GM19395 (cell line): ENCODE results near the gene ILK.

Source experiments
- ATAC-seq: cut with Tn5 transposase; IDR thresholded peaks from one replicate; pipeline ENCODE4 v1.9.1; 2021; ENCODE audit warnings: mild to moderate bottlenecking, moderate library complexity; ENCODE audit not compliant: unreplicated experiment

The ILK gene

DNA sequence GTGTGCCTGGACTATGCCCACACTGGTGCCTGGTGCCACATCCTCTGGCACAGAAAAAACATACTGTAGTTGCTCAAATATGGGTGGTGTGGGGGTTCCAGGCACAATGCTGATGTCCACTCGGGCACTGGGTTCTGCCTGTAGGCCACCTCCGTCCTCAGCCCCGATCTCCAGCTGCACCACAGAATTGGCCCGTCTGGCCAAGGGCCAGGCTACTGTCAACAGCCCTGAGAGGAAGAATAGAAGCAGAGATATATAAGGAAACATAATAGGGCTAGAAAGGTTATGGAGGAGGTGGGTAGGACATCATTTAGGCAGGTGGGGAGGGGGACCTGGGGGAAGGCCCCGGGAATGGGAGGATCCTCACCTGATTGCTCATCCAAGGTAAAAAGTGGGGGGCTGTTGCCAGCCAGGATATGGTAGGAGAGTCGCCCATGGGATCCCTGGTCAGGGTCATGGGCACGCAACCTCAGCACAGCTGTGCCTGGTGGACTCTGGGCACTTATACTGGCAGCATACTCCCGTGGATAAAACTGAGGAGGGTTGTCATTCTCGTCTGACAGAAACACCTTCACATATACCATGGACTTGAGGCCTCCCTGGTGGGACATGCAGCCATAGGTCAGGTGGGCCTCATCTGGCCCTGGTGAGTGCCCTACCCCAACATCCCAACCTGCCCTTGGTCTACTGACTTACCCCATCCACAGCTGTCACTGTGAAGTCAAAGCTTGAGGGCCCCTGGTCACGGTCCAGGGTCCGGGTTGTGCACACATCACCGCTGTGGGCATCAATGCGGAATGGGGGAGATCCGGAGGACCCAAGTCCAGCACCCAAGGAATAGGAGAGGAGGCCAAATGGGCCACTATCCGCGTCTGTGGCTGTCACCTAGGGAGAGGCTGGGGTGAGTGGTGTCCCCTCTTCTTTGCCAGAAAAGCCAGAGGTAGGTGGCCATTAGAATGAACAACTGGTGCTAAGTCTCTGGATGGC is 30.1 kb downstream of the ILK start:
- no peak for ATAC-seq

GRCh38 chr11:6634534-6634933 is 31.0 kb downstream of the ILK start:
- no peak for ATAC-seq

DNA sequence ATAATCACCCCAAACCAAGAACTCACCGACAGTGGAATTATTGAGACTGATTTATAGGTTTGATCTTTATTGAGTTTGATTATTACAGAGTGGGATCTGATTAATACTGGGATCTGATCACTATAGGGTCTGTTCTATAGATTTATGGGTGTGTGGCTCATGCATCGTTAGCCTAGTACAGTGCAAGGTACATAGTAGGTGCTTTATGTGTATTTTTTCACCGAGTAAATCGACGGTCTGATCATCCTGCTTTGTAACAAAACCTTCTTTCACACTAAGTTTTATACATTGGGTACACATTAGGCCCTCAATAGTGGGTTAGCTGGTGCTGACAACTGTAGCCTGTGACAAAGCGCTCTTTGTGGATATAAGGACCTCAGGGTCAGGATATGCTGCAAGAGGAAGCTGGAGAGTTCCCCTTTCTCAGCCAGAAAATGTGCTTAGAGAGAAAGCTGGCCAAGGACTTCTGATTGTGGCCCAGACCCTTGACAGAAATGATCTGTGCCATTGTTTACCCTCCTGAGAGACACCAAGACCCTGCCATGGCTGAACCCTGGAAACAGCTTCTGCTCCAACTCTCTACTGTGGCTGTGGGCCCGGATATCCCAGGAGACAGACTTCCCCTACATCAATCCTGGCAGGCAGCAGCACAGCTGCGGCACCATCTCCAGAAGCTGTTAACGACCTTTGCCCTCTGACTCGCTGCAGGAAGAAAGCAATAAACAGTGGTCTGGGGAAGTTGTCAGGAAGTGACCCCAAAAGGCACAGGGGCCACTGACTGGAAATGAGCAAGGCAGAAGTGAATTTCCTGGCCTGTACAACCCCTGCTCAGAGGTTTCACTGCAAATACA is 31.7 kb downstream of the ILK start:
- no peak for ATAC-seq

GRCh38 chr11:6636480-6636879 is 32.9 kb downstream of the ILK start:
- ATAC-seq = no peak

- ATAC-seq = no peak
Observed at GRCh38 chr11:6637871-6638270, 34.3 kb downstream of the ILK start.

DNA sequence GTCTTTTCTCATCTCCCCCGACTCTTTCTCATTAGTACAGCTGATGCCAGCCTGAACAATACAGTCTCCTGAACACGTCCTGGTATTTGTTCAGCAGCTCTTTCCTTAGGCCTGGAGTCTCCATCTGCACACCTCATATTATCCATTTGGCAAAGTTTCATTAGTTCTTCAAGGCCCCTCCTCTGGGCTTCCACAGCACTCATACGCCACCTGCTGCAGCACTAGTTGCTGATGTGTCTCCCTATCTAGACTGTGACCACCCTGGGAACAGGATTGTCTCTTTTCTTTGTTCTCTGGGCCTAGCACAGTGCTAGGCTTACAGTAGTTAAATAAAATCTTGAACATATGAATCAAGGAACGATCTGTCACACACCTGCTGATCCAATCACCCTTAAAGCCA is 34.9 kb downstream of the ILK start:
- no peak for ATAC-seq

GRCh38 chr11:6640036-6640984 is 36.7 kb downstream of the ILK start:
- ATAC-seq = no peak

DNA sequence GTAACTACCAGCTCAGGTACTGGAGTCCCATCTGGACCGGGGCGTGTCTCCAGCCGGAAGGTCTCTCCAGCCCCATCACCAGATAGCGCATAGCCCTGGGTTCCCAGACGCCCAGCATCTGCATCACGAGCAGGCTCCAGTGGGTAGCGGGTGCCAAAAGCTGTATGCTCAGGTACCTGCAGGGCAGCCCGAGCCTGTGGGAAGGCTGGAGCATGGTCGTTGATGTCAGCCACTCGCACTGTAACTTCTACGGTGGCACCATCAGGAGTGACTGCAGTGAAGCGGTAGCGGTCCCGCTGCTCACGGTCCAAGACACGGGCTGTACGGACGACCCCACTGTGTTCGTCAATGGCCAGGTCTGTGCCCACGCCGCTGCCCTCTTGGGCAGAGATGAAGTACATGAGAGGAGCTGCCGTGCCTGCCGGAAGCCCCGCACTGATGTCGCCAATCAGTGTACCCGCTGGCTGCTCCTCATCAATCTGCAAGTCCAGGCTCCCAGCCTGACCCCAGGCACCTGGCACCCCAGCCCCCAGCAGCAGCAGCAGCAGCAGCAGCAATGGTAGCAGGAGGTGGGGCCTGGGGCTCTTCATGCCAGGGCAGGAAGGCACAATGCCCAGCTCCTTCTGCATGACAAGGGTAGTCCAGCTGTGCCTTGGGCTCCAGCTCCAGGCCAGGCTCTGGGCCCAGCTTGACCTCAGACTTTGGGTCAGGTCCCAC is 37.6 kb downstream of the ILK start:
- no peak for ATAC-seq

- ATAC-seq = no peak
Observed at GRCh38 chr11:6642957-6643356, 39.4 kb downstream of the ILK start.

DNA sequence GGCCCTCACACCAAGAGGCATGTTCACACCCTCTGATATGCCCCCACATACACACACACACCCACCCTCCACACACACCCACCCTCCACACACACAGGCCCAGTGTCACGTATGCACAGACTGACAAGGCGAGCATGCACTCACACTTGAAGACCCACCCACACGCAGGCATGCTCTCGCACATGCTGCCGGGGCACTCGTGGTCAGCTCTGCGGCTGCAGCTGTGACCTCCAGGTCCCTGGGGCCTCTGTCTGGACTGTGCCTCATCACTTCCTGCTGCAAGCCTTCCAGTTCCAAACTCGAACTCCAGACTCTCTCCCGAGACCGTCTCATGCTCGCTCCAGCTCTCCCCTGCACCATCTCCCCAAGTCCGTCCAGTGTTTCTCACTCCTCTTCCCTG is 42.5 kb downstream of the ILK start:
- ATAC-seq = no peak

DNA sequence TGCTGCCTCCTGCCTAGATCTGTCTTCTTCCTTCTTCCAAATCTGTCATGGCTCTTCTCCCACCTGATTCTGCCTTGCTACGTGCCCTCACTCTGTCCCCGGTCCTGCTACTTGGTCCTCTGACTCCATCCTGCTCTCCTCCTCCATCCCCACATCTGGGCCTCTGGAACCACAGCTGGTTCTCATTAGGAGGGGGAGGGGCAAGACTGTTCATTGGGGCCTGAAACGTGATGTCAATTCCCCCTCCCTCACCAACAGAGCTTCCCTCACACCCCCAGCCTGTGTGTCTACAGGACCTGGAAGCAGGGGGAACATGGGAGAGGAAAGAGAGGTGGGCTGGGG is 43.0 kb downstream of the ILK start:
- ATAC-seq = peak; percentile 29

GRCh38 chr11:6646918-6647679 is 43.5 kb downstream of the ILK start:
- peak; percentile 96 for ATAC-seq

DNA sequence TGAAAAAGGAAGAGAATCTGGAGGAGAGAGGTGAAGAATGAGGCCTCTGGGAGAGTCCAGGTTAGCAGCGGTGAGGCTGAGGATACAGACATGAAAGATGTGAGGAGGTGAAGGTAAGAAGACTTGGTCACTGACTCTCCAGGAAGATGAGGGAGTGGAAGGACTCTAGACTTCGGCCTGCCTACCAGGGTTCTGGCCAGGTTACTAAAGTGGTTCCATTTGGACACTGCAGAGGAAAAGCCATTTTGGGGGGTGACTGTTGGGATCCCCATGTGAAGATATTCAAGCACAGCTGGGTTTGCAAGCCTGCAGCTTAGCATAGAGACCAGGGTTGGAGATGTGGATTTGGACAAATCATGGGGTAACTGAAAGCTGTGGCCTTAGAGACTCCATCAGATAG is 44.3 kb downstream of the ILK start:
- no peak for ATAC-seq

GRCh38 chr11:6648501-6648900 is 44.9 kb downstream of the ILK start:
- no peak for ATAC-seq

DNA sequence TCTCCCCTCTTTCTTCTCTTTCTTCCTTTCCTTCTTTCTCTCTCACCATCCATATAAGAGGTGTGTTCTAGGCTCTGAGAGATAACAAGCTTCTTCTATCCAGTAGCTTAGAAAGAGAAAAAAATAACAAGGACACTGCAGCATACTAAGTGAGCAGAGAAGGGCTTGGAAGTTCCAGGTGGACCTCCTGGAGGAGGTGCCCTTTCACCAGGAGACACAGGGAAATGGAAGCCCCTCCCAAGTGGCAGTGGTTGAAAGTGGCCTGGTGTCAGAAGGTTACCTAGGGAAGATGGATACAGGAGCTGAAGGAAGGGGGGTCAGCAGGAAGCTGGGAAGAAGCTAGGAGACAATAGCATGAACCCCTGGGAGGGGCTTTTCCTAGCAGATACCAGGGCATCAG is 46.5 kb downstream of the ILK start:
- ATAC-seq = no peak

GRCh38 chr11:6650980-6651379 is 47.4 kb downstream of the ILK start:
- no peak for ATAC-seq

DNA sequence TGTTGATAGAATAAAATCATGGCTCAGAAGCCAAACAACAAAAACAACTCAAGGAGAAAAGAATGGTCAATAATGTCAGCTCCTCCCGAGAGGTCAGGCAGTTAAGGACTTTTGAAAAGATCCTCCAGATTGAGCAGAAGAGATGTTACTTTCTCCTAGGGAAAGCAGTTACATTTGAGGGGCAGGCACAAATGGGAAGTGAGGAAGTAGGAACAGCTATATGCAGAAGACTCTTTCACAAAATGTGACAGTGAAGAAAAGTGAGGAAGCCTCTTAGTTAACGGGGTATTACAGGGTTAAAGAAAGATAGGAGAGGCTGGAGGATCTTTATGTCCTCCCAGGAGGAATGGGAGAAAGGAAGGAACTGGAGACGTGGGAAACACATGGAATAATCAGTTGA is 48.6 kb downstream of the ILK start:
- ATAC-seq = no peak

- ATAC-seq = no peak
Observed at GRCh38 chr11:6653097-6653496, 49.5 kb downstream of the ILK start.

- ATAC-seq = no peak
Observed at GRCh38 chr11:6653656-6654055, 50.1 kb downstream of the ILK start.
